ENCODE results near the gene SLC9B2. TPM values are rescaled to one million over a fixed set of nuclear protein-coding genes. Genes with fewer than 3 reads are reported as not detected.
A peak's percentile ranks its signal among the peaks of the same experiment; 100 is the strongest.

The SLC9B2 gene
- total RNA-seq, 2 experiments from 2014 or later: 26.5 to 36.5 TPM

DNA sequence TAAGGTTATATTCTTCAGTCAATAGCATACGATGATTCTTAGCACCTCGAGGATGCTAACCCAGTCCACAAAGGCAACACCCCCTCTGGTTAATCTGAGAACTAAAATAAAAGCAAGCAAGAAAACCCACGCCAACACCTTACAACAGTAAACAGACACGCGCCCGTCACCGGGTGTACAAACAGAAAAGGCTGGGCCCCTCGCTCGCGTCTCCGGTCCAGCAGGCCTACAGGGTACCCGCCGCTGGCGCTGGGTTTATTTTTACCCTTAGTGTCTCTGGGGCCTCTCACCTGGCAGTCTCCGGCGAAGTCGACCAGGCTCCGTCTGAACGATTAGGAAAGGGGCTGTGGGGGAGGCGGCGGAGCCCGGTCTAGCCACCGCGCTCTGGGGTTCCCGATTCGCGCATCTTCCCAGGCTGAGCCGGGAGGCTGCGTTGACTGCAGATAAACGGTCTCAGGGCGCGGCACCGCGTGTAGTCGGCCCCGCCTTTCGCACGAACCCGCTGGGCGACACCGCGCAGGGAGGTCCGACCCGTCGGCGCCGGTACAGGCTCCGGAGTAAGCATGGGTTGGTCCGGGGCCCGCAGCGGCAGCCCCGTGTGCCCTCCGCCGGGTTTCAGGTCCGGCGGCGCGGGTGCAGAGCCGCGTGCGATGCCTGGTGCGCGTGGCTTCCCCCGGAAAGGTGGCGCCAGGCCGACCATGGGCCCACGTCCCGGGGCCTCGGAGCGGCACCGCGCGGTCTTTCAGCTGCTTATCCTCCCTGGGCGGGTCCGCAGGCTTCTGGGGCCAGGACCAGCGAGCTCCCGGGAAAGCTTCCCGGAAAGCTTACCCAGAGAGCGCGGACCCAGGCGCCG, 441 bp downstream of the SLC9B2 start:
- intact Hi-C loops (cut with micrococcal nuclease; ENCODE audit: unreplicated experiment): loop anchor here (1.0 to 5.0 kb wide), 5 partner anchors 209 to 731 kb away; partner anchors contain the start of genes CISD2, NFKB1 and SLC39A8
- CTCF ChIA-PET (ENCODE audit: unreplicated experiment): no interaction called here
- Histone ChIP-seq H3K9me3 (ENCODE audit: low read length) (no peaks in the 10 kb centered on the region), H3K4me2 (ENCODE audit: low read length) (peak overlapping the region; percentile 97), H3K4me3 (ENCODE audit: low read depth, low read length, poor library complexity, severe bottlenecking) (peak overlapping the region; percentile 79), H3K27ac (ENCODE audit: low read depth, low read length, poor library complexity, severe bottlenecking) (peak overlapping the region; percentile 86), H3K4me1 (ENCODE audit: insufficient read depth, low read length, poor library complexity, severe bottlenecking) (peaks cover 51% of the 10 kb centered on the region), H4K20me1 (ENCODE audit: insufficient read depth, low read length) (no peaks in the 10 kb centered on the region; the same call in 1 of the 2 replicates), H2AFZ (ENCODE audit: low read length) (peak overlapping the region; percentile 97), H3K36me3 (ENCODE audit: insufficient read depth, low read length) (peaks cover 23% of the 10 kb centered on the region), H3K79me2 (ENCODE audit: insufficient read depth, low read depth, low read length) (peaks cover 49% of the 10 kb centered on the region), H3K9me2 (ENCODE audit: insufficient read depth, low read length) (no peaks in the 10 kb centered on the region)
- TF ChIP-seq, protein P1, sequence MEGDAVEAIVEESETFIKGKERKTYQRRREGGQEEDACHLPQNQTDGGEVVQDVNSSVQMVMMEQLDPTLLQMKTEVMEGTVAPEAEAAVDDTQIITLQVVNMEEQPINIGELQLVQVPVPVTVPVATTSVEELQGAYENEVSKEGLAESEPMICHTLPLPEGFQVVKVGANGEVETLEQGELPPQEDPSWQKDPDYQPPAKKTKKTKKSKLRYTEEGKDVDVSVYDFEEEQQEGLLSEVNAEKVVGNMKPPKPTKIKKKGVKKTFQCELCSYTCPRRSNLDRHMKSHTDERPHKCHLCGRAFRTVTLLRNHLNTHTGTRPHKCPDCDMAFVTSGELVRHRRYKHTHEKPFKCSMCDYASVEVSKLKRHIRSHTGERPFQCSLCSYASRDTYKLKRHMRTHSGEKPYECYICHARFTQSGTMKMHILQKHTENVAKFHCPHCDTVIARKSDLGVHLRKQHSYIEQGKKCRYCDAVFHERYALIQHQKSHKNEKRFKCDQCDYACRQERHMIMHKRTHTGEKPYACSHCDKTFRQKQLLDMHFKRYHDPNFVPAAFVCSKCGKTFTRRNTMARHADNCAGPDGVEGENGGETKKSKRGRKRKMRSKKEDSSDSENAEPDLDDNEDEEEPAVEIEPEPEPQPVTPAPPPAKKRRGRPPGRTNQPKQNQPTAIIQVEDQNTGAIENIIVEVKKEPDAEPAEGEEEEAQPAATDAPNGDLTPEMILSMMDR (conservative IDR thresholded peaks at IDR 0.05; ENCODE audit: low read length): peak; percentile 39; the same call in 1 of the 2 replicates
- no peak for TF ChIP-seq EZH2phosphoT487 (IDR thresholded peaks at IDR 0.05; ENCODE audit: borderline replicate concordance, low read depth, low read length)
- no TSS peak for BruUV-seq (replicated peaks)
- DNase-seq (ENCODE audit: low spot score): peak; percentile 79
- POLR2A ChIA-PET: interaction anchor here (0.6 to 5.9 kb wide), 11 partner anchors 10 to 492 kb away, joined by 3 to 49 read pairs (median 5); partner anchors contain the start of gene BDH2

DNA sequence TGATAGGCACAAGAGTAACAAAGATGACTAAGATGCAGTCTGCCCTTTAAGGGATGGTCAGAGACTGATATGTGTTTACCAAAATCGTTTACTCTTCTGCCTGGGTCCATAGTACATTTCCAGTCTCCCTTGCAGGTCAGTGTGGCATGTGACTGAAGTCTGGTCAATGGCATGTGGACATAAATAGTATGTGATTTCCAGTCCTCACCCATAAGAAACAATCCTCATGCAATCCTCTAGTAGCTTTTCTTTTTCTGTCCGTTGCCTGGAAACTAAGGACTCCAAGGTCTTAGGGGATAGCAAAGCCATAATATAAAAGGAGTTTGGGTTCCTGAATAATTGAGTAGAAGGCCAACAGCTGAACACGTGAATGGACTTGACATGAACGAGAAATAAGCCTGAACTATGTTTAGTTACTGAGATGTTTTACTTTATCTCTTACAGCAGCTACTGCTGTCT, 1.1 kb downstream of the SLC9B2 start:
- BruUV-seq (replicated peaks): TSS peak; percentile 72
- ChIA-PET POLR2A (interaction anchor here (0.6 to 1.8 kb wide), 6 partner anchors 9 to 254 kb away, joined by 3 to 7 read pairs (median 3); partner anchors contain the start of gene UBE2D3), CTCF (ENCODE audit: unreplicated experiment) (no interaction called here)
- Histone ChIP-seq H3K4me1 (ENCODE audit: insufficient read depth, low read length, poor library complexity, severe bottlenecking) (peaks cover 51% of the 10 kb centered on the region), H3K4me3 (ENCODE audit: low read depth, low read length, poor library complexity, severe bottlenecking) (peak overlapping the region; percentile 79), H3K36me3 (ENCODE audit: insufficient read depth, low read length) (peaks cover 25% of the 10 kb centered on the region), H3K4me2 (ENCODE audit: low read length) (peak overlapping the region; percentile 97), H3K9me2 (ENCODE audit: insufficient read depth, low read length) (no peaks in the 10 kb centered on the region), H2AFZ (ENCODE audit: low read length) (peak overlapping the region; percentile 97; the same call in 1 of the 2 replicates), H4K20me1 (ENCODE audit: insufficient read depth, low read length) (no peaks in the 10 kb centered on the region; the same call in 1 of the 2 replicates), H3K79me2 (ENCODE audit: insufficient read depth, low read depth, low read length) (peaks cover 55% of the 10 kb centered on the region), H3K9me3 (ENCODE audit: low read length) (no peaks in the 10 kb centered on the region), H3K27ac (ENCODE audit: low read depth, low read length, poor library complexity, severe bottlenecking) (peak overlapping the region; percentile 86)
- intact Hi-C loops (cut with micrococcal nuclease; ENCODE audit: unreplicated experiment): loop anchor here (1.0 to 5.0 kb wide), 2 partner anchors 208 to 571 kb away; partner anchors contain the start of gene CISD2
- TF ChIP-seq, protein P1 (conservative IDR thresholded peaks at IDR 0.05; ENCODE audit: low read length): no peak
- TF ChIP-seq EZH2phosphoT487 (IDR thresholded peaks at IDR 0.05; ENCODE audit: borderline replicate concordance, low read depth, low read length): no peak
- DNase-seq (ENCODE audit: low spot score): no peak

All from OCI-LY7 (cell line).